HUES48 (cell line): ENCODE data around the gene TICAM1.
A peak's percentile ranks its signal among the peaks of the same experiment; 100 is the strongest.

Source experiments
- H3K27ac ChIP-seq: one replicate; pipeline ENCODE4 v1.7.0; 2013; ENCODE audit warnings: low read depth, low read length, inconsistent platforms
- H3K27me3 ChIP-seq: 2 replicates; pipeline ENCODE4 v1.6.1; 2013; ENCODE audit warnings: mild to moderate bottlenecking, low read length; ENCODE audit not compliant: control insufficient read depth, insufficient read depth
- H3K36me3 ChIP-seq: 2 replicates; pipeline ENCODE4 v1.6.1; 2013; ENCODE audit warnings: low read length; ENCODE audit not compliant: control insufficient read depth, insufficient read depth
- H3K4me1 ChIP-seq: 2 replicates; pipeline ENCODE4 v1.6.1; 2013; ENCODE audit warnings: mild to moderate bottlenecking, low read length; ENCODE audit not compliant: control insufficient read depth, insufficient read depth
- H3K4me3 ChIP-seq: 2 replicates; pipeline ENCODE4 v1.5.1; 2013; ENCODE audit warnings: mild to moderate bottlenecking, low read depth, low read length
- H3K9ac ChIP-seq: 2 replicates; pipeline ENCODE4 v1.6.1; 2013; ENCODE audit warnings: mild to moderate bottlenecking, low read depth, low read length, moderate library complexity
- H3K9me3 ChIP-seq: 2 replicates; pipeline ENCODE4 v1.6.1; 2013; ENCODE audit warnings: low read length; ENCODE audit not compliant: control insufficient read depth, insufficient read depth

TICAM1 gene

GRCh38 chr19:4831304-4831978 is at the start of gene TICAM1:
TICAM1 (minus strand) TSS chr19:4831712; CDS start chr19:4818377, 13,335 bp downstream.
- Histone ChIP-seq H3K36me3 (no peaks in the 10 kb centered on the region), H3K27me3 (peaks cover 16% of the 10 kb centered on the region), H3K9ac (no peak within 1 kb of the TSS), H3K9me3 (no peaks in the 10 kb centered on the region), H3K4me1 (no peaks in the 10 kb centered on the region), H3K4me3 (peak within 1 kb of the TSS; percentile 64), H3K27ac (no peak within 1 kb of the TSS)

DNA sequence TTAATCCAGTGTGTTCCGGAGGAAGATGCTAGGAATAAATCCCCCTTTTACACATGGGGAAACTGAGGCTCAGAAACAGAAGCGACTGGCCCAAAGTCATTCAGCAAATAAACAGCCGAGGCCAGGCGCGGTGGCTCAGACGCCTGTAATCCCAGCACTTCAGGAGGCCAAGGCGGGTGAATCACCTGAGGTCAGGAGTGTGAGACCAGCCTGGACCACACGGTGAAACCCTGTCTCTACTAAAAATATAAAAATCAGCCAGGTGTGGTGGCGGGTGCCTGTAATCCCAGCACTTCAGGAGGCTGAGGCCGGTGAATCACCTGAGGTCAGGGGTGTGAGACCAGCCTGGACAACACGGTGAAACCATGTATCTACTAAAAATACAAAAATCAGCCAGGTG is 47.5 kb upstream of the TICAM1 start:
- peaks cover 16% of the 10 kb centered on the region; the same call in 1 of the 2 replicates for H3K4me1 ChIP-seq
- H3K36me3 ChIP-seq = no peaks in the 10 kb centered on the region
- no peaks in the 10 kb centered on the region for H3K9me3 ChIP-seq
- H3K4me3 ChIP-seq = no peak overlapping the region
- no peak overlapping the region for H3K9ac ChIP-seq
- no peaks in the 10 kb centered on the region for H3K27me3 ChIP-seq
- no peak overlapping the region for H3K27ac ChIP-seq

DNA sequence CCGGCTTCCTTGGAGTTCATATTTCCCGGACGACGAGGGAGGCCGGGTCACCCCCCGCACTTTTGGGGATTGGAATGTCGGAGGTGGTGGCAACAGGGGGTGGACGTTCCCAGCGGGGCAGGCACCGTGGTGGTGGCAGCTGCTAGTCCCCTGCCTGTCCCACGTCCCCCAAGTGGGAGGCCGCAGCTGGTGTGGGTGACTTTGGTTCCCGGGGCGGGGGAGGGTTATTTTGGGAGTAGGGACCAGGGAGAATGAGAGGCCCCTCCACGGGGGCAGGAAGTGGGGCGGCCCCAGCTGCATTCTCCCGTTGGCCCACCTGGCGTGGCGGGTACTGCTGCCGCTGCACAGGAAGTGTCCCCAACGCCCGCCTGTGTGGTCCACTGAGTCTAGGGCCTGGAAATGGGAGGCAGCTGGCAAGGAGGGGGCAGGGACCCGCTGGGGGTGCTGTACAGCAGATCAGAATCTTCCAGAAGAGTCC is 47.0 kb upstream of the TICAM1 start:
- no peak overlapping the region for H3K9ac ChIP-seq
- no peaks in the 10 kb centered on the region for H3K9me3 ChIP-seq
- H3K4me3 ChIP-seq = no peak overlapping the region
- peak overlapping the region; percentile 72 for H3K27ac ChIP-seq
- H3K27me3 ChIP-seq = no peaks in the 10 kb centered on the region
- no peaks in the 10 kb centered on the region for H3K36me3 ChIP-seq
- H3K4me1 ChIP-seq = peaks cover 16% of the 10 kb centered on the region; the same call in 1 of the 2 replicates

GRCh38 chr19:4877753-4878490 is 46.4 kb upstream of the TICAM1 start:
- Histone ChIP-seq H3K4me1 (peaks cover 16% of the 10 kb centered on the region; the same call in 1 of the 2 replicates), H3K4me3 (no peak overlapping the region), H3K27me3 (no peaks in the 10 kb centered on the region), H3K36me3 (no peaks in the 10 kb centered on the region), H3K27ac (peak overlapping the region; percentile 72), H3K9me3 (no peaks in the 10 kb centered on the region), H3K9ac (0 out of 2 replicates have a peak overlapping the region, but pooled peaks have one; percentile 30)

DNA sequence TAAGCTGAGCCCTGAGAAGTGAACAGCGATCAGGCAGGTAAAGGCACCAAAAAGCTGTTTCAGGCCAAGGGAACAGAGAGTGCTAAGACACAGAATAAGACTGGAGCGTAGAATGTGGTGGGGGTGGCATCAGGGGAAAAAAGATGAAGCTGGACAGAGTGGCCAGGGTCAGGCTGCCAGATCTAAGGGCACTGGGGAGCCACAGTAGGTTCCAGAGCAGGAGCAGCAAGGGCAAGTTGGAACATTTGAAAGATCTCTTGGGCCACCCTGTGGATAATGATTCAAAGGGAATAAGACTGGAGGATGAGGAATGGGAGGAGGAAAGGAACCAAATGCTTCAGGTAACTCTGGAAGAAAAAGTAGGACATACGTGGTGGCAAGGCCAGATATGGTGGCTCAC is 42.4 kb upstream of the TICAM1 start:
- peaks cover 16% of the 10 kb centered on the region; the same call in 1 of the 2 replicates for H3K4me1 ChIP-seq
- no peak overlapping the region for H3K27ac ChIP-seq
- no peak overlapping the region for H3K9ac ChIP-seq

GRCh38 chr19:4871711-4872110 is 40.2 kb upstream of the TICAM1 start:
- no peak overlapping the region for H3K27ac ChIP-seq
- no peaks in the 10 kb centered on the region for H3K27me3 ChIP-seq
- H3K4me1 ChIP-seq = peaks cover under 1% of the 10 kb centered on the region
- no peaks in the 10 kb centered on the region for H3K36me3 ChIP-seq
- H3K9me3 ChIP-seq = no peaks in the 10 kb centered on the region
- no peak overlapping the region for H3K9ac ChIP-seq
- no peak overlapping the region for H3K4me3 ChIP-seq

More for the DNA sequence above, 42.4 kb upstream of the TICAM1 start:
- H3K36me3 ChIP-seq = no peaks in the 10 kb centered on the region
- H3K27me3 ChIP-seq = no peaks in the 10 kb centered on the region
- H3K9me3 ChIP-seq = no peaks in the 10 kb centered on the region
- no peak overlapping the region for H3K4me3 ChIP-seq

DNA sequence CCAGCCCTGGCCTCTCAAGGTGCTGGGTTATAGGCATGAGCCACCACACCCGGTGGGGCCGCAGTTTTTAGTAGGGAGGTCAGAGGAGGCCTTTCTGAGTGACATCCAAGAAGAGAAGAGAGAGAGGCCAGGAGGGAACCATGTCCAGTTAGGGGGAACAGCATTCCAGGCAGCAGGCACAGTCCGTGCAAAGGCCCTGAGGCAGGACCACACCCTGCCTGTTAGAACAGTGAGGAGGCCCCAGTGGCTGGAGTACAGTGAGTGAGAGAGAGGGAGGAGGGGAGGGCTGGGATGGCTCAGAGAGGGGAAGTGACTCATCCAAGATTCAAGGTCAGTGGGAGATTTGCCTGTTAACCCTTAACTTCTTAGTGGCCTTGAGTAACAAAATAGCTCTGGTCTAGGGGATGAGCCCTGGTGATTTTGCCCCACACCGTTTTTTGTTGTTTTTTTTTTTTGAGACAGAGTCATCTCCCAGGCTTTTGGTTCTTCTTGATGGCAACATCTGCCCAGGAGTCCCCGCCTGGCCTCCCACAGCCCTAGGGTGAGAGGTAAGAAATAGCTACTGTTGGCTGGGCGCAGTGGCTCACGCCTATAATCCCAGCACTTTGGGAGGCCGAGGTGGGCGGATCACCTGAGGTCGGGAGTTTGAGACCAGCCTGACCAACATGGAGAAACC is 38.7 kb upstream of the TICAM1 start:
- Histone ChIP-seq H3K27ac (peak overlapping the region; percentile 51), H3K9me3 (no peaks in the 10 kb centered on the region), H3K9ac (no peak overlapping the region), H3K4me3 (no peak overlapping the region), H3K4me1 (peaks cover 5% of the 10 kb centered on the region), H3K27me3 (no peaks in the 10 kb centered on the region), H3K36me3 (no peaks in the 10 kb centered on the region)

DNA sequence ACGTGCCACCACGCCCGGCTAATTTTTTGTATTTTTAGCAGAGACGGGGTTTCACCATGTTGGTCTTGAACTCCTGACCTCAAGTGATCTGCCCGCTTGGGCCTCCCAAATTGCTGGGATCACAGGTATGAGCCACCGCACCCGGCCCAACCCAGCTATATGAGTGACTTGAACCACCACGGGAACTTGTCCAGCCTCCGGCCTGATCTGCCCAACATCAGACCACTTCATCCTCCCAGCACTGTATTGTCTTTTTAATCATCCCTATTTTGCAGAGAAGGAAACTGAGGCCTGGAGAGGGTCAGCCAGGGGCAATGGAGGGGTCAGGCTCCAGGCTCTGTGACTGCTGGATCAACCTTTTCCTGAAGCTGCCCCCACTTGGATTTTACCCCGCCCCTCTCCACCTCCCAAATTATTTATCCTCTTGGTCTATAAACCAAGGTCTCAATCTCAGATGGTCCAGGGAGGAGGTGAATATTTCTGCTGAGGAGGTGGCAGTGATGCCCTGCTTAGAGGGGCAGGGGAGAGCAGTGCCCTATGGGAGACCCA is 36.8 kb upstream of the TICAM1 start:
- Histone ChIP-seq H3K27me3 (no peaks in the 10 kb centered on the region), H3K27ac (no peak overlapping the region), H3K36me3 (no peaks in the 10 kb centered on the region), H3K9me3 (no peaks in the 10 kb centered on the region), H3K4me1 (peaks cover 5% of the 10 kb centered on the region), H3K4me3 (no peak overlapping the region), H3K9ac (no peak overlapping the region)

GRCh38 chr19:4867534-4868285 is 36.2 kb upstream of the TICAM1 start, which contains the start of gene PLIN3:
PLIN3 (minus strand) TSS chr19:4867667; CDS start chr19:4861394, 6,273 bp downstream.
- no peak within 1 kb of the TSS for H3K9ac ChIP-seq

More at GRCh38 chr19:4867534-4868285, 36.2 kb upstream of the TICAM1 start, which contains the start of gene PLIN3:
- H3K36me3 ChIP-seq = no peaks in the 10 kb centered on the region
- H3K4me3 ChIP-seq = peak within 1 kb of the TSS; percentile 81
- H3K27me3 ChIP-seq = no peaks in the 10 kb centered on the region
- H3K4me1 ChIP-seq = peaks cover 5% of the 10 kb centered on the region
- H3K9me3 ChIP-seq = no peaks in the 10 kb centered on the region
- peak within 1 kb of the TSS; percentile 79 for H3K27ac ChIP-seq
